Fibroblast of the aortic adventitia (primary cell): ENCODE data around the gene ANKH. TPM values are rescaled to one million over a fixed set of nuclear protein-coding genes. Genes with fewer than 3 reads are reported as not detected.

ENCODE experiments used
- DNase-seq: peaks from one replicate; pipeline ENCODE4 v3.0.0-alpha.2; 2010; ENCODE audit warnings: low read depth
- H3K4me3 ChIP-seq: 2 replicates; pipeline ENCODE4 v1.5.1; 2011; ENCODE audit warnings: low read depth, mild to moderate bottlenecking, control low read depth, low read length, moderate library complexity
- total RNA-seq: library from RNA; depleted of rRNA; stranded (reverse); fragments of >200 nt; gene quantifications from 2 replicates; pipeline ENCODE4 v1.2.3, GENCODE V29; 2012; ENCODE audit warnings: low replicate concordance
- TF ChIP-seq, protein P1 (sequence below): IDR thresholded peaks from 2 replicates; pipeline ENCODE4 v1.5.1; 2011; ENCODE audit warnings: mild to moderate bottlenecking, low read length, control low read depth, inconsistent platforms; ENCODE audit not compliant: insufficient read depth

The ANKH gene
- total RNA-seq, 1 donor = 82.2 TPM

DNA sequence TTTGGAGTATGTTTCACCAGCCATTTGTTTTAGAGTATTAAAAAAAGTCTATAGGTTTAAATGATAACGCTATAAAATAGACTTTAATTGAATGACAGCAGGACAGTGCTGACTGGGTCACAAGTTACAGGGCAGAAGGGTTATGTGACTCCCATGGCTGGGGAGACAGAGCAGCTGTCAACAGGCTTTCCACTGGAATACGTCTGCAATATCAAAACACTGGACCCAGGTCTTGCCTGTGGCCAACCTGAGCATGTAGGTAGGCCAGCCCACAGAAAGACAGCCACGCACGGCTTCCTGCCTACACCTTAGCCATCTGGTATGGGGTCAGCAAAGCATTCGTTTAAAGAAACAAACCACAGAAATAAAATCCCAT lies 126.4 kb downstream of the ANKH start:
- no peak overlapping the region for H3K4me3 ChIP-seq
- DNase-seq = no peak
- TF ChIP-seq, protein P1, sequence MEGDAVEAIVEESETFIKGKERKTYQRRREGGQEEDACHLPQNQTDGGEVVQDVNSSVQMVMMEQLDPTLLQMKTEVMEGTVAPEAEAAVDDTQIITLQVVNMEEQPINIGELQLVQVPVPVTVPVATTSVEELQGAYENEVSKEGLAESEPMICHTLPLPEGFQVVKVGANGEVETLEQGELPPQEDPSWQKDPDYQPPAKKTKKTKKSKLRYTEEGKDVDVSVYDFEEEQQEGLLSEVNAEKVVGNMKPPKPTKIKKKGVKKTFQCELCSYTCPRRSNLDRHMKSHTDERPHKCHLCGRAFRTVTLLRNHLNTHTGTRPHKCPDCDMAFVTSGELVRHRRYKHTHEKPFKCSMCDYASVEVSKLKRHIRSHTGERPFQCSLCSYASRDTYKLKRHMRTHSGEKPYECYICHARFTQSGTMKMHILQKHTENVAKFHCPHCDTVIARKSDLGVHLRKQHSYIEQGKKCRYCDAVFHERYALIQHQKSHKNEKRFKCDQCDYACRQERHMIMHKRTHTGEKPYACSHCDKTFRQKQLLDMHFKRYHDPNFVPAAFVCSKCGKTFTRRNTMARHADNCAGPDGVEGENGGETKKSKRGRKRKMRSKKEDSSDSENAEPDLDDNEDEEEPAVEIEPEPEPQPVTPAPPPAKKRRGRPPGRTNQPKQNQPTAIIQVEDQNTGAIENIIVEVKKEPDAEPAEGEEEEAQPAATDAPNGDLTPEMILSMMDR = no peak

DNA sequence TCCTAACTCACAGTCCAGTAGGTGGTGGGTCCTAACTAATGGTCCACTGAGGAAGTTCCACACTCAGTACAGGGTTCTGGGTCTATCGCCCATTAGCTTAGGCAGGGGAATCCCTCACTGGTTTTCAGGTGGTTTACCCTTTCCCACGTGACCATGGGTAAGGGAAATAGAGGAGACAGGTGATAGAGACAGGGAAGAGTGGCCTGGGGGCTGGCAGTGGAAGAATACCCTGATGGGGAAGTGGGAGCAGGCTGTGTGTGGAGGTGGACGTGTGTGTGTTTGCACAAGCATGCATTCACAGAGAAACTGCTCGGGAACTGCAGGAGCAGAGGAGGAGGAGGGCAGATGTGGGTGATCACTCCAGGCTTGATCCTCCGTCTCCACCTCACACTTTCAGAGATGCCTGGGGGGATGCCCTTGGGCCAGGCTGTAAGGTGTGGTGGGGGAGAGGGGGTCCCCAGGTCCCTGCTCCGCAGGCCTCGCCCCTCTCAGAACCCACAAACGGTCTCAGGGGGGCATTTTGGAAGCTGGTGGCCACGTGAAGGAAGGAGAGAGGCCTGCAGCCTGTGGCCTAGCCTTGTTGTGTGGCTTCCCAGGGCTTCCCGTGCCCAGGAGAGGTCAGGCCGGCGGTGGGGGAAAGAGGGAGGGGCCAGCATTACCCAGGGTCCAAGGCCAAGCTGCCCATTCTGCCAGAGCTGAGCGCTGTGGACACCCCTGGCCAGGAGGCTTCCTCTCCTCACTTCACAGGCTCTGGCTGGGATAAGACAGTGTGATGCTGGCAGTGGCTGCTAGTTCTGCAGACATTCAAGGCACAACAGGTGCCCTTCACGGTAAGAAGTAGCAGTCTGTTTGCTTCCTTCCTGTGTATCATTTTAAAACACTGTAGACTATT lies 127.0 kb downstream of the ANKH start:
- TF ChIP-seq, protein P1 = no peak
- DNase-seq = no peak
- no peak overlapping the region for H3K4me3 ChIP-seq

DNA sequence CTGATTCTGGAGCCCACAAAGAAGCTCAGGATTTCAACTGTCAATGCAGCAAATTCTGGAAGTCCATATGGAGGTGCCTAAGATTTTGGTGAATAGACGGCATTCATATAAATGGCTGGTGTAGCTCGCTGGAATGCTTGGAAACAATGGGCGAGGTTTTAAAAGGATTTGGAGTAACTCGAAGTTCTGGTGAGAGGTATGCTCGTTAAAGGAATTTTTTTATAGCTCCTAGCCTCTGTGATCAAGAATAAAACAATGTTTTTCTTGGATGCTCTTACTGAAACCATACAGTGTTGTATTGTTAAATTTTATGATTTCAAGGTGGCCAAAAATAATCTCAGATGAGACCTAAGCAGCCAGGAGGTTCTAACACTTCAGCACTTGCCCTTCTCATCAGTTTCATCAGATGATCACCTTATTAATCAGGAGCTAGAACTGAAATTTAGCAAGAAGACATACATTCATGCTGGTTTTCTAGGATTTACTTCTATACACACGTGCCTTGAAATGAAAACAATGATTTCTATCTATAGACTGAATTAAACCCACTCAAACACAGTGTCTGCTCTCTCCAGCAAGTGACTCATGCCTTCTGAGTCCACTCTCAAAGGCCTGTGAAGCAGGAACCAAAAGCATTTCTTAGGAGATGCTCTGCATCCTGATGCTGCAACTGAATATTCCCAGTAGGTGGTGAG lies 127.8 kb downstream of the ANKH start:
- TF ChIP-seq, protein P1 = no peak
- DNase-seq = peak; percentile 78
- no peak overlapping the region for H3K4me3 ChIP-seq

DNA sequence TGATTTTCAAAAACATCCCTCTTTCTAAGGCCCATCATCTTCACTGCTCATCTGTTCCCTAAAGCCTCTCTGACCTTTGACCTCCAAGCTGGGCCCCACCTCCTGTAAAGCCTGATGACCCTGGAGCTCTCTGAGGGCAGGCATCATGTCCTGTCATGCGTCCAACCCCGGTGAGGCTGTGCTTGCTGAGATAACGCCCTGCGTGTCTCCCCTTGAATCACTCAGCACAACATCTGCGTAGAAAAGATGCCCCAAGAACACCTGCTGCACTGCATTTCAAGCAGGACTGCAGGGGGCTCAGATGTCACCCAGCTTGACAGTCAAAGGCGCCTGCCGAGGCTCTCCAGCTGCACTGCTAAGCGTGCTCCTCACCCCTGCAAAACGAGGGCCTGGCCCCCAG lies 129.1 kb downstream of the ANKH start:
- TF ChIP-seq, protein P1 = no peak
- DNase-seq = no peak

DNA sequence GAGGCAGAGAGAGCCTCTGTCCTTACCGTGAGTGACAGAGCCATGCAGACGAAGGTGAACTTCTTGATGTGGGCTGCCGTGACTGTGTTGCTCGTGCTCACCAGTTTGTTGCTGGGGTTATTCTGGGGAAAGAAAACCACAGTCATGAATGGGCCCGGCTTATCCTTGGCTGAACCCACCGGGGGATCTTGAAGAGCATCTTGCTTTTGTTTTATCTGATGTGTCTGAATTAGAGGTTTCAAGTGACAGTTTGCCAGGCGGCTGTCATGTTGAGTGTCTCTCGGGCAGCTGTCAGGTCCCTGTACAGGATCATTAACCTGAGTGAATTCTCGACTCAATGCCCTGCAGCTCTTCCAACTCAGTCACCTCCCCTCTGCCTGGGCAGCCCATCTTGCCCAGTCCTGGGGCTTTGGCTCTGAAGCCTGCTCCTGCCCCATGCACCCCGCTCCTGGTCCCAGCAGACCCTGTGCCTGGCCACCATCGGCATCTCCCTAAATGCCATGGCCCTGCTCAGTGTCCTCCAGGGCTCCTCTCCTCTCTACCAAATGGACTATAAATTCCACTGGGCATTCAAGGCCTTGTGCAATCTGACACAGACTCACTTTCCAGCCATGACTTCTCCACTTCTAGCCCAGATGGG lies 129.7 kb downstream of the ANKH start:
- DNase-seq = no peak
- H3K4me3 ChIP-seq = no peak overlapping the region
- TF ChIP-seq, protein P1 = no peak

More for the DNA sequence above, 129.1 kb downstream of the ANKH start:
- no peak overlapping the region for H3K4me3 ChIP-seq

DNA sequence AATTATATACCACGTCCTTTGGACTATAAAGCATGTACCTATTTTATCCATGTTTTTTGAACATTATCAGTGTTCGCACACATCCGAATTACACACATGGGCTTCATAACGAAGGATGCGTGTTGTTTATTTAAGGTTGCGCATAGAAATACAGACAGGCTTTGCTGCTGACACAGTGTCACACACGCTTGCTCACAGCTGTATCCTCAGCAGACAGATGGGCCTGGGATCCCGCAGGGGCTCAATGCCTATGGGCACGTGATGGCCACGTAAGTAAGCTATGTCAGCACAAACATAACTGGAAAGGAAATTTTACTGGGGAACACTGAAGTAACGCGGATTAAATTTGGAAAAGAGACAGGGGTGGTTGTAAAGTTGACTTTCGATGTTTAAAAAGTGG lies 130.4 kb downstream of the ANKH start:
- DNase-seq = no peak
- H3K4me3 ChIP-seq = no peak overlapping the region
- TF ChIP-seq, protein P1 = no peak
